Stimulated activated CD4-positive, alpha-beta T cell treated with anti-CD3 and anti-CD28 coated beads, Interleukin-4, amount 100 ng/mL, for 1 hour (primary cell): Measurements from ENCODE around the gene GGA1.

Experiments
- DNase-seq: peaks from one replicate; pipeline ENCODE4 v3.0.0-alpha.2; 2020

GGA1 gene

GRCh38 chr22:37632174-37633088 lies 23.8 kb downstream of the GGA1 start:
- DNase-seq: no peak

- DNase-seq: no peak
These were observed 24.5 kb downstream of the GGA1 start for GRCh38 chr22:37633089-37633624.

GRCh38 chr22:37633625-37634416 lies 25.2 kb downstream of the GGA1 start:
- peak; percentile 54 for DNase-seq

- DNase-seq: no peak
These were observed 25.8 kb downstream of the GGA1 start for GRCh38 chr22:37634417-37634924.

- DNase-seq: no peak
These were observed 26.5 kb downstream of the GGA1 start for GRCh38 chr22:37635157-37635556.

- DNase-seq: no peak
These were observed 27.7 kb downstream of the GGA1 start for GRCh38 chr22:37636186-37636948.

- DNase-seq: no peak
These were observed 28.3 kb downstream of the GGA1 start for GRCh38 chr22:37636949-37637273.

GRCh38 chr22:37638391-37639069 lies 29.9 kb downstream of the GGA1 start:
- no peak for DNase-seq

- peak; percentile 63 for DNase-seq
These were observed 30.6 kb downstream of the GGA1 start, which contains the start of gene SH3BP1 for GRCh38 chr22:37639070-37639760. TSS of gene SH3BP1 (plus strand) at chr22:37639669. CDS start at chr22:37639788, 119 bp downstream.

GRCh38 chr22:37639771-37640590 lies 31.3 kb downstream of the GGA1 start:
- no peak for DNase-seq

- DNase-seq: no peak
These were observed 32.2 kb downstream of the GGA1 start for GRCh38 chr22:37640591-37641560.

- no peak for DNase-seq
These were observed 32.9 kb downstream of the GGA1 start for GRCh38 chr22:37641561-37641949.

- DNase-seq: peak; percentile 91
These were observed 34.7 kb downstream of the GGA1 start for GRCh38 chr22:37643225-37643847.

GRCh38 chr22:37647317-37647716 lies 38.7 kb downstream of the GGA1 start:
- no peak for DNase-seq

- DNase-seq: no peak
These were observed 39.3 kb downstream of the GGA1 start for GRCh38 chr22:37647928-37648327.

- DNase-seq: no peak
These were observed 42.0 kb downstream of the GGA1 start for GRCh38 chr22:37650463-37651136.

GRCh38 chr22:37654563-37655251 lies 46.1 kb downstream of the GGA1 start:
- DNase-seq: no peak

- no peak for DNase-seq
These were observed 46.6 kb downstream of the GGA1 start for GRCh38 chr22:37655252-37655563.
